ENCODE results near the gene CCDC198.

DNA sequence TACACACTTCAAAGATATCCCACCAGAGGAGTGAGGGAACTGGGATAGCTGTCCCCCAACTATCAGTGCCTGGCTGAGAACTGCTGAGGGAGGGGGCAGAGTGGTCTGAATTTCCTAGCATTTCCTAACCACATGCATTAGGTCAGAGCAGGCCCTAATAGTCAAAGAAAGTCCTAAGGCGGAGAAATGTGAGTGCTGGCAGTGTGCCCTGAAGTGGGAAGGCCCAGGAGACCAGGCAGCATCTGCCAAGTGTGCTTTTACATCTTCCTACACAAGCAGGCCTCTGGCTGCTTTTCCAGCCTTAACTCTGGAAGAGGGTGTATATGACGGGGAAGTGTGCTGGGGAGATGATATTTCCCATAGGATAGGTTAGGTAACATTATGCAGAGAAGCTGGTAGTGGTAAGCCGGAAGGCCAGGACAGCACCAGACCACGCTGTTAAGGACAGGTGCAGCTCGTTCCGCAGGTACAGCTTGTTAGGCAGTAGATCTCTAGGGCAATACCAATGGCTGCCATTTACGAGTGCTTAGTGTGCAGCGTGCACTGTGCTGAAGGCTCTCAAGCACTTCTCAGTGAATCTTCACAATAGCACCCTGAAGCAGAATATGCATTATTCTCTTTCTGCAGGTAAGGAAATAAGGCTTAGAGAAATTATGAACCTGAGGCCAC is 9.1 kb upstream of the CCDC198 start:
- TF ChIP-seq, protein P1, sequence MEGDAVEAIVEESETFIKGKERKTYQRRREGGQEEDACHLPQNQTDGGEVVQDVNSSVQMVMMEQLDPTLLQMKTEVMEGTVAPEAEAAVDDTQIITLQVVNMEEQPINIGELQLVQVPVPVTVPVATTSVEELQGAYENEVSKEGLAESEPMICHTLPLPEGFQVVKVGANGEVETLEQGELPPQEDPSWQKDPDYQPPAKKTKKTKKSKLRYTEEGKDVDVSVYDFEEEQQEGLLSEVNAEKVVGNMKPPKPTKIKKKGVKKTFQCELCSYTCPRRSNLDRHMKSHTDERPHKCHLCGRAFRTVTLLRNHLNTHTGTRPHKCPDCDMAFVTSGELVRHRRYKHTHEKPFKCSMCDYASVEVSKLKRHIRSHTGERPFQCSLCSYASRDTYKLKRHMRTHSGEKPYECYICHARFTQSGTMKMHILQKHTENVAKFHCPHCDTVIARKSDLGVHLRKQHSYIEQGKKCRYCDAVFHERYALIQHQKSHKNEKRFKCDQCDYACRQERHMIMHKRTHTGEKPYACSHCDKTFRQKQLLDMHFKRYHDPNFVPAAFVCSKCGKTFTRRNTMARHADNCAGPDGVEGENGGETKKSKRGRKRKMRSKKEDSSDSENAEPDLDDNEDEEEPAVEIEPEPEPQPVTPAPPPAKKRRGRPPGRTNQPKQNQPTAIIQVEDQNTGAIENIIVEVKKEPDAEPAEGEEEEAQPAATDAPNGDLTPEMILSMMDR (IDR thresholded peaks at IDR 0.05) = no peak
- TF ChIP-seq EZH2 (IDR thresholded peaks at IDR 0.05; ENCODE audit: borderline replicate concordance, insufficient read depth, low read depth, low read length, poor library complexity, severe bottlenecking) = no peak

Data from B cell (primary cell).